VCaP (cell line): ENCODE data around the gene REXO1.

Source experiments
- H3K27ac ChIP-seq: fragments of 450-650 bp; 2 replicates; pipeline ENCODE4 v1.5.1; 2017
- TF ChIP-seq, protein P1 (sequence below): fragments of 450-650 bp; conservative IDR thresholded peaks from 2 replicates; pipeline ENCODE4 v1.5.1; 2017; ENCODE audit warnings: mild to moderate bottlenecking, moderate library complexity

Gene REXO1

DNA sequence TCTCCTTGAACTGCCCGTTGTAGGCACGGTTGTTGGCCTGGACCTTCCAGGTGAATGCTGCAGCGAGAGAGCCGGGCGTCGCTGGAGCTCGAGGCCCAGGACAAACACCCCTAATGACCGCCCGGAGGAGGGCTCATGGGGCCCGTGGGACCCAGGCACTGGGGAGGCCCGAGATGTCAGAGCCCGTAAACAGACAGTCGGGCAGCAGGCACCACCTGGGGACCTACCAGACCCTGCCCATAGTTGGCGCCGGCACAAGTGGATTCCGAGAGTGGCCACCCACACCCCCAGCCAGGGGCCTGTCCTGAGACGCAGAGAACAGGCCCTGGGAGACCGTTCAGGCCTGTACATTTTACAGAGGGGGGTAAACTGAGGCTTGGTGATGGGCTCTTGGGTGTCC is 38.6 kb downstream of the REXO1 start:
- TF ChIP-seq, protein P1, sequence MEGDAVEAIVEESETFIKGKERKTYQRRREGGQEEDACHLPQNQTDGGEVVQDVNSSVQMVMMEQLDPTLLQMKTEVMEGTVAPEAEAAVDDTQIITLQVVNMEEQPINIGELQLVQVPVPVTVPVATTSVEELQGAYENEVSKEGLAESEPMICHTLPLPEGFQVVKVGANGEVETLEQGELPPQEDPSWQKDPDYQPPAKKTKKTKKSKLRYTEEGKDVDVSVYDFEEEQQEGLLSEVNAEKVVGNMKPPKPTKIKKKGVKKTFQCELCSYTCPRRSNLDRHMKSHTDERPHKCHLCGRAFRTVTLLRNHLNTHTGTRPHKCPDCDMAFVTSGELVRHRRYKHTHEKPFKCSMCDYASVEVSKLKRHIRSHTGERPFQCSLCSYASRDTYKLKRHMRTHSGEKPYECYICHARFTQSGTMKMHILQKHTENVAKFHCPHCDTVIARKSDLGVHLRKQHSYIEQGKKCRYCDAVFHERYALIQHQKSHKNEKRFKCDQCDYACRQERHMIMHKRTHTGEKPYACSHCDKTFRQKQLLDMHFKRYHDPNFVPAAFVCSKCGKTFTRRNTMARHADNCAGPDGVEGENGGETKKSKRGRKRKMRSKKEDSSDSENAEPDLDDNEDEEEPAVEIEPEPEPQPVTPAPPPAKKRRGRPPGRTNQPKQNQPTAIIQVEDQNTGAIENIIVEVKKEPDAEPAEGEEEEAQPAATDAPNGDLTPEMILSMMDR = no peak
- H3K27ac ChIP-seq = no peak overlapping the region

DNA sequence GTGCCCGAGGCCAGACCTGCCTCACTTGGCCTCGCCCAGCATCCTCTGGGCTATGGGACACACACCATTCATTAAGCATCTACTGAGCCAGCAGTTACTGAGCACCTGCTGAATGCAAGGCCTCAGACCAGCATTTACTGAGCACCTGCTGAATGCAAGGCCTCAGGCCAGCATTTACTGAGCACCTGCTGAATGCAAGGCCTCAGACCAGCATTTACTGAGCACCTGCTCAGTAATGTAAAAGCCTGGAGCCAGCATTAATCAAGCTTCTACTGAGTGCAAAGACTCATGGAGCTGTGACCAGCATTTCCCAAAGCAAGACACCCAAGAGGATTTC is 39.9 kb downstream of the REXO1 start:
- no peak overlapping the region for H3K27ac ChIP-seq
- TF ChIP-seq, protein P1 = no peak

DNA sequence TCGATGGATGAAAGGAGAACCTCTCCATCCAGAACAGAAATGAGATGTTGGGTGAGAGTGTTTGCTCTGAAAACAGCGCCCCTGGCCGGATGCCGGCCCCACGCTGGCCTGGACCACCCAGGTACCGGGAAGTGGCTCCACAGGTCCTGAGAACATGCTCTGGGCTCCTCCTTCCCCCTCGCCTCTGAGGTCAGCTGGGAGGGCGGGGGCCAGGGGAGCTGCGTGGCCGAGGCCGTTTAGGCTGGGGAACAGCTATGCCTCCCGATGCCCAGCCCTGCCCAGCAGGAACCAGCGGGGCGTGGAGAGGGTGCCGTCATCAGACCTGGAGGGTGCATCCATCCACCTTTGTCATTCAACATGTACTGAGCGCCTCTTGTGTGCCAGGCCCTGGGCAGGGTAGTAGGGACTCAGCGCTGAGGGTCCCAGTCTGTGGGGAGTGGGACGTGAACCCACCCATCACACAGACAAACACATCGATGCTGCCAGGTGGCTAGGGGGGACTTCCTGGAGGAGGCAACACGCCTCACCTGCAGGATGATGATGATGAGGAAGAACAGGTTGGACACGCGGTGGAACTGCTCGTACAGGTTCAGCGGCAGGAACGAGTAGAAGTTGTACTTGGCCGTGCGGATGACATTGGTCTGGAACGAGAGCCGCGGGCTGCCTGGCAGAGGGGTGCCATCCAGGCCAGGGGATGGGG is 40.4 kb downstream of the REXO1 start:
- no peak overlapping the region for H3K27ac ChIP-seq
- TF ChIP-seq, protein P1 = no peak

DNA sequence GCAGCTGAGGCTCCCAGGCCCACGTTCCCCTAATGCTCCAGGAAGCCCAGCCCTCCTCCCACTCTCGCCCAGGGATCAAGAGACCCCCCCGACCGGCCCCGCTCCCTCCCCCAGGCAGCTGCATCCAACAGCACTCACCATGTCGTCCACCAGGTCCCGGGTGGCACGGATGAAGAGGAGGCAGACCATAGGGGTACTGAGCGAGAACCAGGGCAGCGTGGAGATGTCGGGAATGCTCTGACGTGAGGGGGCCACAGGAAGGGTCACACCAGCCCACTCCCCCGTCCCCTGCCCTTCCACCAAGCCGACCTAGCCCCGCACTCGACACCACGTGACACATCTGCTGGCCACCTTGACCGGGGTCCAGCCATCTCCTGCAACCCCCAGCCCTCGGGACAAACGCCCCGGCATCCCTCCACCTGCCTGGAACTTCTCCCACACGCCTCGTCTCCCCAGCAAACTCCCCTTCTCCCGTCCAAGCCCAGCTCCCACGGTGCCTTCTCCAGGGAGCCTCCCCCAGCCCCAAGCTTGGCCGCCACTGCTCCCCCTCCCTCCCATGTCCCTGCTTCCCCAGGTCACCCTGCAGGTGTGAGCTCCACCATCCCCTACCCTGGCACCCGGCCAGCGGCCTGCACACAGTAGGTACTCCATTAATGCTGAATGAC is 41.1 kb downstream of the REXO1 start:
- TF ChIP-seq, protein P1 = no peak
- no peak overlapping the region for H3K27ac ChIP-seq

DNA sequence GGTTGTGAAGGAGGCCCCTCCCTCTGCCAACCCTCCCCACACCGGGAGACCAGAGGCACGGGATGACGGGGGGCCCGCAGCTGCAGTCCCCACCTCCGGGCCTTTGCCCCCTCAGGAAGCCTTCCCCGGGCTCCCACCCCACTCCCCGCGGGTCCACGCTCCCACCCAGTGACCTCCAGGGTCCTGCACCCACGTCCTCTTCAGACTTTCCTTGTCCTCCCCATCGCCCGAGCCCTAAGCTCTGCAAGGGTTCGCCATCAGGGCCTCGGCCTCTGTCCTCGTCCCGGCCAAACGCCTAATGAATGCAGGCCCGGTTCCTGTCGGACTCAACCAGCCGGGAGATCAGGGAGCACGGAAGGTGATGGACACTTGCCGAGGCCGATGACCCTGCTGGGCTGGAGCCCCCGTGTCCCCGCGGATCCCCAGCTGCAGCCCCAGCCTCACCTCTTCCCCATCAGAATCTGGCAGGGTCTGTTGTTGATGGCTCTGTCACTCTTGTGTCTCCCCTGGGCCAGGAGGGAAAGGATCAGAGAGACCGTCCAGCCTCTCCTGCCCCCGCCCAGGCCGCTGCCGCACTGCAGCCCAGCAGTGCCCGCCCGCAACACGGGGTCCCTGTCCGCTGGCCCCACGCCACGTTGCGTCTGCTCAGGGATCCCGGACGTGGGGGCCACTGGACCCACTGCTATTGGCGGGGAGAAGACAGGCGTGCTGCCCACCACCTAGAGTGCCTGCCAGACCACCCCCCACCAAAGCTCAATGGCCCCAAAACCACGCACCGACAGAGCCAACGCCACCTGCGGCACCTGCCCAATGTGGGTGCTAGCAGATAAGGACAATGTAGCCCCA is 41.9 kb downstream of the REXO1 start:
- no peak overlapping the region for H3K27ac ChIP-seq
- TF ChIP-seq, protein P1 = no peak

DNA sequence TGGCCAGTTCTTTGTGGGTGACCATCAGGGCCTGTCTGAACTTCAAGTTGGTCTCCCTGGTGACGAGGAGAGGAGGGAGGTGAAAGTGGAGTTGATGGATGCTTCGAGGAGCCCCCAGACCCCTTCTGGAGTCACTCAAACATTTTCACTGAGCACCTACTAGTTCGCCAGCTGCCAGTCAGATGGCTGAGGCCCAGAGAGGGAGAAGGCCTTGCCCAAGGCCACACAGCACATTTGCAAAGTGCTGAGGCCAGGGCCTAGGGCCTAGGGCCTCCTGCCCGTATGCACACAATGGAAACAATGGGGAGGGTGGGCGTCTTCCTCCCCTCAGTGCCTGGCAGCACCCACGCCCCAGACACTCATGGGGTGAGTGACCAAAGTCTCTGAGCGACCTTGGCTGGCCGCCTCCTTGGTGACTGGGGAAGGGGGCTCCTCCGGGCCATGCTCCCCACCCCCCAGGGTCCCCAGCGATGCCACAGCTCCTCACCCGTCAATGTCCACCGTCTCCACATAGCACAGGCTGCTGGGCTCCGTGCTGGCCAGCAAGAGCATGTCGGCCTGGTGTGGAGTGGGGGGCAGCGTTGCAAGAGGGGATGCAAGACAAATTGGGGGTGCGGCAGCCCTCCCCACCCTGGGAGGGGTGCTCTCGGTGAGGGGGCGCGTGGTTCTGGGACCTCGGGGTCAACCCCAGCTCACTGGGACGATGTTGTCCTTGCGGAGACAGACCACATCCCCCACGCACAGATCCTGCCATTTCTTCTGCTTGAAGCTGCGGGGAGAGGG is 42.7 kb downstream of the REXO1 start:
- TF ChIP-seq, protein P1 = no peak
- no peak overlapping the region for H3K27ac ChIP-seq

DNA sequence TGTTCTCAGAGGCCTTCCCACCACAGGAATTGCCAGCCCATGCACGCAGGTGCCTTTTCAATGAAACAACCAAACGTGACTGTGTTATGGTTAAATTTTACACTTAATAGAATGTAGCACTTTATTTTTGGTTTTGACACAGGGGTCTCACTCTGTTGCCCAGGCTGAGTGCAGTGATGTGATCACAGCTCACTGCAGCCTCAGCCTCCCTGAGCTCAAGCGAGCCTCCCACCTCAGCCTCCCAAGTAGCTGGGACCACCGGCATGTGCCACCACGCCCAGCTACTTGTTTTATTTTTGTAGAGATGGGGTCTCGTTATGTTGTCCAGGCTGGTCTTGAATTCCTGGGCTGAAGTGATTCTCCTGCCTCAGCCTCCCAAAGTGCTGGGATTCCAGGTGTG is 43.4 kb downstream of the REXO1 start:
- TF ChIP-seq, protein P1 = no peak
- H3K27ac ChIP-seq = no peak overlapping the region
